ENCODE results near the gene ACVR1B.
A peak's percentile ranks its signal among the peaks of the same experiment; 100 is the strongest.

The ACVR1B gene

GRCh38 chr12:52019113-52019770 lies 67.7 kb downstream of the ACVR1B start:
- peak in 24 of 58 donors; percentile 15 to 68 (median 40) for DNase-seq

GRCh38 chr12:52020539-52021336 lies 69.2 kb downstream of the ACVR1B start:
- DNase-seq: peak in 24 of 58 donors; percentile 12 to 51 (median 32)

- DNase-seq: peak in 2 of 58 donors; percentile 34 to 67
These were observed 71.3 kb downstream of the ACVR1B start for GRCh38 chr12:52022841-52023181.

GRCh38 chr12:52023182-52023975 lies 71.9 kb downstream of the ACVR1B start:
- peak in 56 of 58 donors; percentile 37 to 87 (median 70) for DNase-seq

GRCh38 chr12:52023976-52024688 lies 72.6 kb downstream of the ACVR1B start:
- no peak for DNase-seq

GRCh38 chr12:52024845-52025230 lies 73.3 kb downstream of the ACVR1B start:
- DNase-seq: peak in 15 of 58 donors; percentile 14 to 69 (median 22)

- no peak for DNase-seq
These were observed 74.8 kb downstream of the ACVR1B start for GRCh38 chr12:52026263-52026662.

- DNase-seq: no peak
These were observed 75.8 kb downstream of the ACVR1B start for GRCh38 chr12:52027085-52027843.

- peak in 30 of 58 donors; percentile 13 to 58 (median 34) for DNase-seq
These were observed 78.2 kb downstream of the ACVR1B start for GRCh38 chr12:52029685-52030084.

GRCh38 chr12:52032446-52032803 lies 80.9 kb downstream of the ACVR1B start:
- peak in 45 of 58 donors; percentile 25 to 75 (median 57) for DNase-seq

- DNase-seq: peak; percentile 69 to 99 (median 95)
These were observed 81.4 kb downstream of the ACVR1B start for GRCh38 chr12:52032804-52033445.

GRCh38 chr12:52033446-52034140 lies 82.1 kb downstream of the ACVR1B start:
- DNase-seq: no peak

GRCh38 chr12:52035190-52035589 lies 83.7 kb downstream of the ACVR1B start:
- DNase-seq: no peak

GRCh38 chr12:52035926-52036325 lies 84.4 kb downstream of the ACVR1B start:
- DNase-seq: no peak

- peak in 56 of 58 donors; percentile 29 to 88 (median 74) for DNase-seq
These were observed 85.2 kb downstream of the ACVR1B start for GRCh38 chr12:52036587-52037171.

- peak in 12 of 58 donors; percentile 18 to 67 (median 30) for DNase-seq
These were observed 85.9 kb downstream of the ACVR1B start for GRCh38 chr12:52037248-52037861.

GRCh38 chr12:52038447-52038846 lies 86.9 kb downstream of the ACVR1B start:
- peak in 1 of 58 donors; percentile 34 for DNase-seq

- DNase-seq: no peak
These were observed 89.5 kb downstream of the ACVR1B start for GRCh38 chr12:52041035-52041434.

Measured in anterior cingulate cortex (tissue), 58 donors.